GM21528 (cell line): ENCODE measurements around the gene RET.
A peak's percentile ranks its signal among the peaks of the same experiment; 100 is the strongest.
"Not testable (repeated sequence)": the region's sequence is repeated elsewhere in the genome, so short reads cannot be mapped to it uniquely, and the experiment has no call there.

Experiments used
- ATAC-seq: cut with Tn5 transposase; IDR thresholded peaks from one replicate; pipeline ENCODE4 v1.9.1; 2021; ENCODE audit warnings: mild to moderate bottlenecking, moderate library complexity; ENCODE audit not compliant: unreplicated experiment, low FRiP score

RET gene

DNA sequence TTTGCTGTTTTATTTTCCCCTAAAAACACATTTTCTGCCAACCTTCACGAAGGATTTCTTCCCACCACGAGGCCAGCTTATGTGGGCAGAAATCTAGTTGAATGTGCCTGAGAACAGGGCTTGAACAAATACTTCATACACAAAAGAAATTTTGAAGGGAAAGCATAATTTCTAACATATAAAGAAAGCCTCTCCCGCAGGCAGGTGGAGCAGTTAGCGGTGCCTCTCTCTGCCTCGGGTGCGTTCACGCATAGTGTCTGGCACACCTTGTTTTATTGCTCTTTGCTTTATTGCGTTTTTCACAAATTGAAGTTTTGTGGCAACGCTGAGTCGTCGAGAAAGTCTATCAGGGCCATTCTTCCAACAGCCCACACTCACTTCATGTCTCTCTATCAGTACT lies 54.4 kb downstream of the RET start:
- ATAC-seq = no peak

GRCh38 chr10:43131906-43132305 lies 55.0 kb downstream of the RET start:
- no peak for ATAC-seq

DNA sequence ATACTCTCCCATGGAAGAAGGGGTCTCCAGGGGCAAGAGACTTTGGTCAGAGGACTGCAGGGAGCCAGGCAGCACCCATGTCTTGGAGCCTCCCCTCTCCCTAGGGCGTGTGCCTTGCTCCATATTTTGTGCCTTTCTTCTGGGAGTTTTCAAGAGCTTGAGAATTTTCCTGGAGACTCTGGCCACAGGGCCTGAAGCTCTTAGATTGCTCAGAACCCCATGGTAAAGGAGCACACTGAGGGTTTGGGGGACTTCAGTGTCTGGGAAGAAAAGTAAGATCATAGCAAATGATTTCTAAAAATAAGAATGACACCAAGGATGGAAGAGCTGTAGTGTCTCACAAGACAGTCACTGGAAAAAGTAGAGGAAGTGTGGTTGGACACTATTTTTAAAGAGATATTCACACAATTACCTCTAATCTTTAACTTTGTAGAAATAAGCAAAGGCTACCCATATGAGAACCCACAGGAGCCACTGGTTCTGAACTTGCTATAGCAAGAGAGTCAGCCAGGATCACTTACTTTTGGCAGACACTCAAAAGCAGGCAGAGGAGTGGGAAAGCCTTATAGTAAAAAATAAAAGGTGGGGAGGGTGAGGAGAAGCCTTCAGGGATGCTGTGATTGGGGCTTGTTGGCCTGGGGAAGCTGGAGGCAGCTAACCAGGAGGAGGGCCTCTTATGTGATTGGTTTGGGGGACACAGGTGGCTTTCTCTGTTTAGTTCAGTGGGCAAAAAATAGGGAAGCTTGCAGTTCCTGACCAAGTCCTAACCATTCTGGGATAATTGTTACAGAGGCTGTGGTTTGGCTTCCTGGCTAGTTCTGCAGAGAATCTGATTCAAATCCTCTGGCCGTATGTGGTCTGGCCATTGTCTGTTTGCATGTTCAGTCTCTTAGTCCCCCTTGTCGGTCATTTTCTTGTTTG lies 56.3 kb downstream of the RET start:
- no peak for ATAC-seq

- ATAC-seq = no peak
Measured at GRCh38 chr10:43134126-43134905, 57.4 kb downstream of the RET start.

DNA sequence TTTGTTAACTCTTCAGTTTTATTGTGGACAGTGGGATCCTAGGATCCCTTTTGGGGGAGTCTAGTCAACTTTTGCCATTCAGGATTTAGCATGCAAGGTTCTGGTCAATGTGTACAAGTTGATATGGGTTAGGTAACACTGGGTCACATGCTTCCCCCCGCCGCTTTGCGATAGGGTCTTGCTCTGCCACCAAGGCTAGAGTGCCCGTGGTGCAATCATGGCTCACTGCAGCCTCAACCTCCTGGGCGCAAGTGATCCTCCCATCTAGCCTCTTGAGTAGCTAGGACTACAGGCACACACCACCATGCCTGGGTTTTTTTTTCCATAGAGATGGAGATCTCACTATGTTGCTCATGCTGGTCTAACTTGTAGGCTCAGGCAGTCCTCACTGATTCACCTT lies 58.2 kb downstream of the RET start:
- ATAC-seq = no peak

DNA sequence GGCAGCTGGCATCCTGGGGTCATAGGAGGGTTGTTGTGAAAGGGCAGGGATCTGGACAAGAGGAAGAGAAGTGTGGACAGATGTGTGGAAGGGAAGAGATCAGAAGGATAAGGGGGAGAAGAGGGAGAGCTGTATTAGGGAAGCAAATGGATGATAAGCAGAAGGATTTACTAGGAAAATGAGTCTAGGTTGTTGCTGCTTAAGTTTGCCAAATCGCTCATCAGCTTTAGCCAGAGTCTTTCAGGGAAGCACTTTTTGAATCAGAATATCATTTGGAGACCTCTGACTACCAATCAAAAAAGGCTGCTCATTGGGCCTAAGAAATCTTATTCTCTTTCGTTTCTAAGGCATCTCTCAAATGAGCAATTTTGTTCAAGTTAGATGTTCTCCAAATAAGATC lies 58.8 kb downstream of the RET start:
- no peak for ATAC-seq

DNA sequence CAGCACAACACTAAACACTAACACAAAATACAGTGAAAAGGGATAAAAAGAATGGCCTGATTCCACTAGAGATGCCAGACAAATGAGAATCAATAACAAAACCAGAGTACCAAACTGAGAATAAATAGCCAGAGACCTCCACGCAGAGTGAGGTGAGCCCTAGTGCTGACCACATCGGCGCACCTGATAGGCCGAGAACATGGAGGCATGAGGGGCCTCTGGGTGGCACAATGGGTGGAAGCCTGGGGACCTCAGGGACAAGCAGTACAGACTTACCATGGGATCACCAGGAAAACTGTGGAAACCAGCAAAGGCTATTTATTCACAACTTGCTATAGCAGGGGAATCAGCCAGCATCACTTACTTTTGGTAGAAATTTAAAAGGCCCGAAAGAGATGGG lies 59.6 kb downstream of the RET start:
- no peak for ATAC-seq

DNA sequence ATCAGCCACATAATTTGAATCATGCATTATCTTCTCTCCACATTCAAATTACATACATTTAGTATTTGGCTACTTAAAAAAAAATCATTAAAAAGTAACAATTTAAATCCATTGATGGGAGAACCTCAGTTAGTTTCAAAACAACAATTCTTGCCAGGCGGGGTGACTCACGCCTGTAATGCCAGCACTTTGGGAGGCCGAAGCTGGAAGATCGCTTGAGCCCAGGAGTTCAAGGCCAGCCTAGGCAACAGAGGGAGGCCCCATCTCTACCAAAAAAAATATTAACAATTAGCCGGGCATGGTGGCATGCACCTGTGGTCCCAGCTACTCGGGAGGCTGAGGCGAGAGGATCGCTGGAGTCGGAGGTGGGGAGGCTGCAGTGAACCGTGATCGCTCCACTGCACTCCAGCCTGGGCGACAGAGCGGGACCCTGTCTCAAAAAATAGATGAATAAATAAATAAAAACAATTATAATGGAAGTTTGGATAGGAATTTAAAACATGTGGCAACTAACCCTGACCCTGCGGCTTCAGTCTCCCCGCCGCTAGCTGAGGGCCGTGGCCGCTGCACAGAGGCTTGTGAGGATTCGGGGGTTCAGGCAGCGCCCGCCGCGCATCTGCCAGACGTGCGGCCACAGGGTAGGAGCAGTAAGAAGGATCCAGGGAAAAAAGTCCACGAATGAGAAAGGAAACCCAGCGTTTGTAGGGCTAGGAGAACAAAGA lies 60.3 kb downstream of the RET start:
- ATAC-seq = no peak

GRCh38 chr10:43137717-43138020 lies 60.8 kb downstream of the RET start:
- ATAC-seq = peak; percentile 16

DNA sequence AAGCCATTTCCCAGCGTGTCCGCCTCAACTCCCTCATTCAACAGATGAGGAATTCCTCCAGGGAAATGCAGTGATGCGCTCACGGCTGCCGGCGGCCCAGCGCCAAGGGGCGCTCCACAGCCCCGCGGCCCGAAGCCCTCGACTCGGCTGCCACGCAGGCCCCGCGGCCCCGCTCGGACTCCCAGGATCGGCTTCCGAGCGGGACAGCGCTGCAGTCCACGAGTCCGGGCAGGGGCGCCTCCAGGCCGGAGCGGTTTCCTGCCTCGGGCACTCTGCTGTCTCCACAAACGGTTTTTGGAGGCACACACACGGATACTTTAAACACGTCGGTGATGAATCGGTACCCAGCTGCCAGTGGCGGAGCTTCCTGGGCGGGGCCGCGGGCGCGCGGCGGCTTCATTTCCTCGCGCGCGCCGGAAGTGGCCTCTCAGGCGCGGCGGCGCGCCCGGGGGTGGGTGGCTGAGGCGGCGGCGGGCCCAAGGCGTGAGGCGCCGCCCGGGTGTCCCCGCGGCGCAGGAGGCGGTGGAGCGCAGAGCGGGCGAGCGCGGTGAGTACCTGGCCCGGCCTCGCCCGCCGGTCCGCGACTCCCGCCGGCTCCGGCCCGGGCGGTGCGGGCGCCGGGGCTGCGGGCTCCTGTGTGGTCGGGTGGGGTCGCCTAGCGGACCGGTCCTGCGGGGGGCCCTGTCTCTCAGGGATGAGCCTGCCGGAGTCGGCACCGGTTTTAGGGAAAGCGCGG lies 61.3 kb downstream of the RET start, which contains the start of gene CSGALNACT2:
TSS of gene CSGALNACT2 (plus strand) at position 425 of the 736 bp plus-strand sequence. CDS start 16,705 bp downstream, outside the sequence.
- ATAC-seq = peak; percentile 71

DNA sequence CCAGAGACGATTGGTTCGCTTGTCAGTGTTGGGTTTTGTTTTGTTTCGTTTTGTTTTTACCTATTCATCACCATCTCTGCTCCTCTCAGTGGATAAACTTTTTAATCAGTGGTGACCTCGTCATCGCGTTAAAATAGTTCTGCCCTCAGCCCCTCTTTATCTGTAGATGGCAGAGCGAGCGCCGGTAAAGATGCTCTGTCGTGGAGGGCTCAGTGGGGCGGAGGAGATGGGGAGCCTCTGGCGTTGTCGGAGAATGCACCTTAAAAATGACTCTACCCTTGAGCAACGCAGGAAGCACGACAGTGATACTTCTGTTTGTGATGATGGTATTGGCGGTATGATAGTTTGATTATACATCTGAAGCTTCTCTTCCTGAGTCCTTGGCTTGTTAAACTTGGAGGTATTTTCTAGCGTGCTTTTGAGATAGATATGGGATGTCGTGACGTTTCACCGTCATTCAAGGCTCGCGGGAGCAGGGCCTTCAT lies 61.9 kb downstream of the RET start:
- ATAC-seq = peak; percentile 37

DNA sequence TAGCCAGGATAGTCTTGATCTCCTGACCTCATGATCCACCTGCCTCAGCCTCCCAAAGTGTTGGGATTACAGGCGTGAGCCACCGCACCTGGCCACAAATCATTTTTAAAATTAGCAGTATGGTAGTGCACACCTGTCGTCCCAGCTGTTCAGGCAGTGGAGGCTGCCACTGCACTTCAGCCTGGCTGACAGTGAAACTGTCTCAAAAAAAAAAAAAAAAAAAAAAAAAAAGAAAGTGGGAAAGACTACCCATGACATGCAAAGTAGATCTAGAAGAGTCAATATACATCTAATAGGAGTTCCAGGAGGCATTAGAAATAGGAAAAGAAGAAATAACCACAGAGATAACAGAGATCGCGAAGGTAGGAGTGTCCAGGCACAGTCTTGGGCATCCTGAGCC lies 64.6 kb downstream of the RET start:
- ATAC-seq = no peak

DNA sequence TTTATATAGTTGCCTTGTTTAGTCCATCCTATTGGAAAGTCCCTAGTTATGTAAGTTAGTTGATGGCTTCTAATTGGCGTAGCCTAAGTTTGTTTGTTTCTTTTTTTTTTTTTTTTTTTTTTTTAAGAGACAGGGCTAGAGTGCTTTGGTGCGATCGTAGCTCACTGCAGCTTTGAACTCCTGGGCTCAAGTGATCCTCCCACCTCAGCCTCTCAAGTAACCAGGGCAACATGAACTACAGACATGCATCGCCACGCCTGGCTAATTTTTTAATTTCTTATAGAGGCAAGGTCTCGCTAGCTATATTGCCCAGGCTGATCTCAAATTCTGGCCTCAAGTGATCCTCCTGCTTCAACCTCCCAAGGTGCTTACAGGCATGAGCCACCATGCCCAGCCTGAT lies 68.4 kb downstream of the RET start:
- ATAC-seq = no peak

GRCh38 chr10:43145936-43146335 lies 69.1 kb downstream of the RET start:
- not testable (repeated sequence) for ATAC-seq

- no peak for ATAC-seq
Measured at GRCh38 chr10:43151371-43151770, 74.5 kb downstream of the RET start.

GRCh38 chr10:43153901-43154300 lies 77.0 kb downstream of the RET start:
- ATAC-seq = no peak

DNA sequence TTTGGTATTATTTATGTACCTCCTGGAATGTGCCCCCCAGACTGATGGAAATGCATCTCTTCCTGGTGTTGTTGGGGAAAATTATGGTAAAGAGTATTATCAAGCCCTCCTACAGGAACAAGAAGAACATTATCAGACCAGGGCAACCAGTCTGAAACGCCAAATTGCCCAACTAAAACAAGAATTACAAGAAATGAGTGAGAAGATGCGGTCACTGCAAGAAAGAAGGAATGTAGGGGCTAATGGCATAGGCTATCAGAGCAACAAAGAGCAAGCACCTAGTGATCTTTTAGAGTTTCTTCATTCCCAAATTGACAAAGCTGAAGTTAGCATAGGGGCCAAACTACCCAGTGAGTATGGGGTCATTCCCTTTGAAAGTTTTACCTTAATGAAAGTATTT lies 78.4 kb downstream of the RET start:
- ATAC-seq = no peak

- ATAC-seq = no peak
Measured at GRCh38 chr10:43155741-43156140, 78.9 kb downstream of the RET start.

DNA sequence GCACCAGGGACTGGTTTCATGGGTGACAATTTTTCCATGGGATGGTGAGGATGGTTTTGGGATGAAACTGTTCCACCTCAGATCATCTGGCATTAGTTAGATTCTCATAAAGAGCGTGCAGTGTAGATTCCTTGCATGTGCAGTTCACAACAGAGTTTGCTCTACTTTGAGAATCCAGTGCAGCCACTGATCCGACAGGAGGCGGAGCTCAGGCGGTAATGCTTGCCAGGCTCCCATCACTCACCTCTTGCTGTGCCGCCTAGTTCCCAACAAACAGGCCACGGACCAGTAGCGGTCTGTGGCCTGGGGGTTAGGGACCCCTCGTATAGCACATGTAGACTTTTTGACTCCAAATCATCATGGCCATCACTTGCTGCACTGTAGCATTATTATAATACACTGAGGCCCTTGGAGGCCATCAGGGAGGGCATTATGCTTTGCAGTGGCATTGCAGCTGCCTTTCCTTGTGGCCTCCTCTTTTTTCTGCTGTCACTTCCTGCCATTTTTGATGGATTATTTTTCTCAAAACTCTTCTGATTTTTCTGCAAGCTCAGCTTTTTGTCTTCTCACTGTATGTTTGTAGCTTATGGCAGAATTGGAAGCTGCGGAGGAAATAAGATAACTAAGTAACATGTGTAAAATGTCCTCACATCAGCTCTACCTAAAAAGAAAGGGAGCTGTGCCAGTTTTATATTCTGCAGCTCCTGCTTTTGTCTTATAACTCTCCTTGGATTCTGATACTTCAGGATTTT lies 79.9 kb downstream of the RET start:
- no peak for ATAC-seq

DNA sequence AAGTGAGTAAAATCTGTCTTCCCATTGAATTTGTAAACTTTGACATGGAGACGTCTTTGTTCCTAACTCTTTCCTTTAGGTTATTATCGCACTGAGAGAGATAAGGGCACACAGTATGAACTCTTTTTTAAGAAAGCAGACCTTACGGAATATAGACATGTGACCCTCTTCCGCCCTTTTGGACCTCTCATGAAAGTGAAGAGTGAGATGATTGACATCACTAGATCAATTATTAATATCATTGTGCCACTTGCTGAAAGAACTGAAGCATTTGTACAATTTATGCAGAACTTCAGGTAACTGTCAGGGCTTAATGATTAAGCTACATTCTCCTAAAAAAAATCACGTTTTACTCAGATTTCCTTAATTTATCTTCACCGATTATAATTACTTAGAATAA lies 81.8 kb downstream of the RET start:
- no peak for ATAC-seq
